Heart left ventricle (tissue), 16 donors: Measurements from ENCODE around the gene HS3ST2. TPM values are rescaled to one million over a fixed set of nuclear protein-coding genes. Genes with fewer than 3 reads are reported as not detected.

Experiments
- ATAC-seq, 4 donors: fragments of 200-7000 bp; cut with Tn5 transposase; one replicate each; pipeline ENCODE4 v1.9.1; 2020 to 2022; ENCODE audit warnings: moderate library complexity in 4 of 4, mild to moderate bottlenecking in 3 of 4, moderate number of reproducible peaks in 1 of 4
- DNase-seq, 5 donors: peaks; one replicate each; pipeline ENCODE4 v3.0.0-alpha.2; 2020
- H3K27ac ChIP-seq, 12 donors: fragments of 200-600 bp; sonication (generic) in 4 of 12; one replicate each; pipeline versions ENCODE4 v1.5.0 to v1.8.0; 2016 to 2022; ENCODE audit warnings: mild to moderate bottlenecking in 2 of 12
- H3K27me3 ChIP-seq, 9 donors: fragments of 200-600 bp; sonication (generic) in 2 of 9; one replicate each; pipeline versions ENCODE4 v1.5.1 to v1.8.0; 2016 to 2022; ENCODE audit warnings: mild to moderate bottlenecking in 3 of 9
- H3K36me3 ChIP-seq, 9 donors: fragments of 200-600 bp; sonication (generic) in 2 of 9; one replicate each; pipeline versions ENCODE4 v1.5.0 to v1.8.0; 2018 to 2022; ENCODE audit warnings: mild to moderate bottlenecking in 2 of 9
- H3K4me1 ChIP-seq, 12 donors: fragments of 200-600 bp; sonication (generic) in 4 of 12; one replicate each; pipeline versions ENCODE4 v1.5.0 to v1.8.0; 2016 to 2022; ENCODE audit warnings: mild to moderate bottlenecking in 3 of 12
- H3K4me3 ChIP-seq, 12 donors: fragments of 200-600 bp; sonication (generic) in 4 of 12; one replicate each; pipeline versions ENCODE4 v1.5.0 to v1.8.0; 2017 to 2022; ENCODE audit warnings: mild to moderate bottlenecking in 9 of 12, moderate library complexity in 4 of 12
- H3K9me3 ChIP-seq, 12 donors: fragments of 200-600 bp; sonication (generic) in 4 of 12; one replicate each; pipeline versions ENCODE4 v1.5.0 to v1.8.0; 2016 to 2022; ENCODE audit warnings: mild to moderate bottlenecking in 1 of 12
- CTCF ChIP-seq, 12 donors: fragments of 200-600 bp; sonication (generic) in 4 of 12; IDR thresholded peaks; one replicate each; pipeline versions ENCODE4 v1.5.0 to v1.8.0; 2018 to 2022; ENCODE audit warnings: antibody characterized with exemption in 12 of 12, mild to moderate bottlenecking in 5 of 12
- POLR2A ChIP-seq, 2 donors: fragments of 450-650 bp; IDR thresholded peaks; one replicate each; pipeline ENCODE4 v1.6.1; 2017; ENCODE audit warnings: antibody characterized with exemption in 2 of 2, mild to moderate bottlenecking in 2 of 2, moderate library complexity in 2 of 2
- WGBS, 4 donors: extraction: QIAGEN DNeasy Blood & Tissue Kit in 2 of 4; methylation state at CpG; one replicate each; pipeline versions ENCODE4 v1.1.5 to v1.1.7; 2013 to 2018; 5-methylcytosine and 5-hydroxymethylcytosine counted together
- intact Hi-C, 10 donors: fragments of 100-400 bp; cut with DNase I; formaldehyde crosslinking; loops; one replicate each; pipeline versions ENCODE4 v1.11.1 to v1.14.2; 2022
- polyA plus RNA-seq, 2 donors: library from polyadenylated mRNA; stranded (reverse); fragments of 200-250 nt; gene quantifications; one replicate each; pipeline ENCODE4 v1.2.3, GENCODE V29; 2013
- total RNA-seq, 9 donors: library from RNA; depleted of rRNA in 2 of 9; stranded (reverse); fragments of >200 nt in 2 of 9; fragmentation: NEBNext Ultra II Directional in 3 of 9; extraction: Animal tissue kit (Norgen Biotek cat#: 25700) in 3 of 9; gene quantifications; one replicate each; pipeline versions ENCODE4 v1.1.0 to v1.2.4, GENCODE V29; 2016 to 2023
- donor health status: ischemic (EF 13 %, LVEDD 7.1; RV severe dilation, severe dysfunction).
- donor health status: healthy with polysubstance abuse.
- donor health status: DM: no; HTN: yes; CAD: no.
- donor health status: DM: no; HTN: no; CAD: no.
- donor health status: ischemic (EF 25% LVEDD 6.9; RV normal size, moderate dysfunction).
- donor health status: ischemic (EF 25% LVEDD 5.7; RV mildly dilated, moderate dysfunction).
- donor health status: healthy.
- donor health status: DM: yes; HTN: yes; CAD: no.
- donor health status: ischemic (EF 35%, LVEDD 5.7; RV mildly dilated, moderate dysfunction).
- donor health status: nonischemic (EF 11% LVEDD 7.7; RV severe dilation, severe dysfunction).
- donor health status: DM: yes; HTN: yes; CAD: no.
- donor health status: PGD.
- donor health status: ischemic (EF 29% LVEDD 5.4; RV normal size, mild dysfunction).
- donor health status: nonischemic (EF 23%, LVEDD 6.1; RV moderate dilation, normal function).

Gene HS3ST2
- total and polyA plus RNA-seq, 11 donors, result 0.08 to 4.3 (median 0.20) TPM

GRCh38 chr16:22924492-22924891 is 110.5 kb downstream of the HS3ST2 start:
- ATAC-seq (no peak), DNase-seq (no peak)
- 50 to 60% (median 55%) methylated on average over 4 to 5 of the region's 5 CpGs for WGBS, 4 donors
- no peak overlapping the region for H3K27ac ChIP-seq
- peaks cover 0 to 3% (median 0%) of the 10 kb centered on the region in 12 donors for H3K4me1 ChIP-seq
- intact Hi-C loops, result loop anchor here in 1 of 10 donors (5.0 kb wide), 1 partner anchor 53 kb away; no protein-coding TSS in a partner anchor
- peaks cover 0 to 7% (median 0%) of the 10 kb centered on the region in 9 donors for H3K27me3 ChIP-seq
- H3K9me3 ChIP-seq, result no peaks in the 10 kb centered on the region
- no peaks in the 10 kb centered on the region for H3K36me3 ChIP-seq
- TF ChIP-seq CTCF (IDR thresholded peaks at IDR 0.05), result no peak
- TF ChIP-seq POLR2A (IDR thresholded peaks at IDR 0.05), result no peak
- H3K4me3 ChIP-seq, result no peak overlapping the region

- ATAC-seq, result peak; percentile 32 to 90 (median 76)
- peaks cover 0 to 3% (median 0%) of the 10 kb centered on the region in 12 donors for H3K4me1 ChIP-seq
Observed at GRCh38 chr16:22926105-22926751, 112.3 kb downstream of the HS3ST2 start.

GRCh38 chr16:22927306-22927705 is 113.3 kb downstream of the HS3ST2 start:
- no peak for TF ChIP-seq POLR2A (IDR thresholded peaks at IDR 0.05)
- TF ChIP-seq CTCF (IDR thresholded peaks at IDR 0.05), result no peak
- H3K27ac ChIP-seq, result no peak overlapping the region
- H3K36me3 ChIP-seq, result no peaks in the 10 kb centered on the region
- no peak overlapping the region for H3K4me3 ChIP-seq
- ATAC-seq, result no peak
- H3K4me1 ChIP-seq, result peaks cover 0 to 3% (median 0%) of the 10 kb centered on the region in 12 donors
- H3K27me3 ChIP-seq, result peaks cover 0 to 15% (median 0%) of the 10 kb centered on the region in 9 donors
- 50 to 60% (median 58%) methylated on average over 3 of the region's 3 CpGs for WGBS, 4 donors
- no peak for DNase-seq
- intact Hi-C loops, result no loop called here
- H3K9me3 ChIP-seq, result no peaks in the 10 kb centered on the region

More at GRCh38 chr16:22926105-22926751, 112.3 kb downstream of the HS3ST2 start:
- intact Hi-C loops, result no loop called here
- no peak overlapping the region for H3K27ac ChIP-seq
- no peaks in the 10 kb centered on the region for H3K9me3 ChIP-seq
- H3K4me3 ChIP-seq, result no peak overlapping the region
- WGBS, 4 donors, result 51 to 60% (median 57%) methylated on average over 10 of the region's 10 CpGs
- no peaks in the 10 kb centered on the region for H3K36me3 ChIP-seq
- DNase-seq, result peak in 2 of 5 donors; percentile 33 to 36
- TF ChIP-seq POLR2A (IDR thresholded peaks at IDR 0.05), result no peak
- no peak for TF ChIP-seq CTCF (IDR thresholded peaks at IDR 0.05)
- peaks cover 0 to 8% (median 0%) of the 10 kb centered on the region in 9 donors for H3K27me3 ChIP-seq

GRCh38 chr16:22928882-22929435 is 115.0 kb downstream of the HS3ST2 start:
- Histone ChIP-seq H3K4me1 (peaks cover 0 to 14% (median 9%) of the 10 kb centered on the region in 12 donors), H3K9me3 (no peaks in the 10 kb centered on the region), H3K4me3 (no peak overlapping the region), H3K36me3 (no peaks in the 10 kb centered on the region), H3K27me3 (peaks cover 0 to 24% (median 0%) of the 10 kb centered on the region in 9 donors), H3K27ac (no peak overlapping the region)
- no peak for ATAC-seq
- DNase-seq, result no peak
- WGBS, 4 donors, result 55 to 63% (median 60%) methylated on average over 5 of the region's 5 CpGs
- intact Hi-C loops, result no loop called here
- no peak for TF ChIP-seq POLR2A (IDR thresholded peaks at IDR 0.05)
- no peak for TF ChIP-seq CTCF (IDR thresholded peaks at IDR 0.05)
